ENCODE results near the gene TRHDE.

DNA sequence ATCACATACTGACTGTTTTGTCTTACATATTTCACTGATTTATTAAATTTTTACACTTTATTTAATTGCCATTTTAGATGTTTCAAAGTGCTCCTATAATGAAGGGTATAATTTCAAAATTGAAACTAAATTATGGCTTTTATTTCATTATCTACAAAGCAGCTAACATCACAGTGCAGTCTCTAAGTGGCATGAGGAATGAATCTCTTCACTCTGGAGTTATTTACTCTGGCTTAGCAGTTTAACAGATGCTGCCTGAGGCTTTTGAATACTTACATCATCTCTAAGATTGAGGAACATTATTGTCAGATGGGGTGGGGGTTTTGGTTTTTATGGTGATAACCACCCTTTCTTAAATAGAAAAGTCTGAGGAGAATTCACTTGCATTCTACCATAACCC is 386.4 kb downstream of the TRHDE start:
- TF ChIP-seq, protein P1, sequence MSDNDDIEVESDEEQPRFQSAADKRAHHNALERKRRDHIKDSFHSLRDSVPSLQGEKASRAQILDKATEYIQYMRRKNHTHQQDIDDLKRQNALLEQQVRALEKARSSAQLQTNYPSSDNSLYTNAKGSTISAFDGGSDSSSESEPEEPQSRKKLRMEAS (IDR thresholded peaks at IDR 0.05; ENCODE audit: insufficient read depth, insufficient read length) = no peak
- TF ChIP-seq POLR2A (IDR thresholded peaks at IDR 0.05; ENCODE audit: low read depth, low read length) = no peak
- TF ChIP-seq, protein P2, sequence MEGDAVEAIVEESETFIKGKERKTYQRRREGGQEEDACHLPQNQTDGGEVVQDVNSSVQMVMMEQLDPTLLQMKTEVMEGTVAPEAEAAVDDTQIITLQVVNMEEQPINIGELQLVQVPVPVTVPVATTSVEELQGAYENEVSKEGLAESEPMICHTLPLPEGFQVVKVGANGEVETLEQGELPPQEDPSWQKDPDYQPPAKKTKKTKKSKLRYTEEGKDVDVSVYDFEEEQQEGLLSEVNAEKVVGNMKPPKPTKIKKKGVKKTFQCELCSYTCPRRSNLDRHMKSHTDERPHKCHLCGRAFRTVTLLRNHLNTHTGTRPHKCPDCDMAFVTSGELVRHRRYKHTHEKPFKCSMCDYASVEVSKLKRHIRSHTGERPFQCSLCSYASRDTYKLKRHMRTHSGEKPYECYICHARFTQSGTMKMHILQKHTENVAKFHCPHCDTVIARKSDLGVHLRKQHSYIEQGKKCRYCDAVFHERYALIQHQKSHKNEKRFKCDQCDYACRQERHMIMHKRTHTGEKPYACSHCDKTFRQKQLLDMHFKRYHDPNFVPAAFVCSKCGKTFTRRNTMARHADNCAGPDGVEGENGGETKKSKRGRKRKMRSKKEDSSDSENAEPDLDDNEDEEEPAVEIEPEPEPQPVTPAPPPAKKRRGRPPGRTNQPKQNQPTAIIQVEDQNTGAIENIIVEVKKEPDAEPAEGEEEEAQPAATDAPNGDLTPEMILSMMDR (IDR thresholded peaks at IDR 0.05; ENCODE audit: extremely low read depth in 1 of 2, insufficient read depth in 1 of 2, low read depth in 1 of 2, low read length in 2 of 2) = no peak
- no peak for TF ChIP-seq EZH2 (IDR thresholded peaks at IDR 0.05; ENCODE audit: borderline replicate concordance, low read depth, low read length, severe bottlenecking)
- TF ChIP-seq POLR2AphosphoS5 (IDR thresholded peaks at IDR 0.05; ENCODE audit: insufficient read depth, low read depth, low read length) = no peak
- TF ChIP-seq MYC (IDR thresholded peaks at IDR 0.05; ENCODE audit: low read depth, low read length) = no peak
- no peak for TF ChIP-seq JUN (IDR thresholded peaks at IDR 0.05; ENCODE audit: borderline replicate concordance, insufficient read depth, insufficient read length, low read depth)
